AG20443 (cell line): Measurements from ENCODE around the gene PFKM.
A peak's percentile ranks its signal among the peaks of the same experiment; 100 is the strongest.

Experiments used
- DNase-seq: peaks from one replicate; pipeline ENCODE4 v3.0.0; 2012; ENCODE audit warnings: low spot score, mixed read lengths

Gene PFKM

DNA sequence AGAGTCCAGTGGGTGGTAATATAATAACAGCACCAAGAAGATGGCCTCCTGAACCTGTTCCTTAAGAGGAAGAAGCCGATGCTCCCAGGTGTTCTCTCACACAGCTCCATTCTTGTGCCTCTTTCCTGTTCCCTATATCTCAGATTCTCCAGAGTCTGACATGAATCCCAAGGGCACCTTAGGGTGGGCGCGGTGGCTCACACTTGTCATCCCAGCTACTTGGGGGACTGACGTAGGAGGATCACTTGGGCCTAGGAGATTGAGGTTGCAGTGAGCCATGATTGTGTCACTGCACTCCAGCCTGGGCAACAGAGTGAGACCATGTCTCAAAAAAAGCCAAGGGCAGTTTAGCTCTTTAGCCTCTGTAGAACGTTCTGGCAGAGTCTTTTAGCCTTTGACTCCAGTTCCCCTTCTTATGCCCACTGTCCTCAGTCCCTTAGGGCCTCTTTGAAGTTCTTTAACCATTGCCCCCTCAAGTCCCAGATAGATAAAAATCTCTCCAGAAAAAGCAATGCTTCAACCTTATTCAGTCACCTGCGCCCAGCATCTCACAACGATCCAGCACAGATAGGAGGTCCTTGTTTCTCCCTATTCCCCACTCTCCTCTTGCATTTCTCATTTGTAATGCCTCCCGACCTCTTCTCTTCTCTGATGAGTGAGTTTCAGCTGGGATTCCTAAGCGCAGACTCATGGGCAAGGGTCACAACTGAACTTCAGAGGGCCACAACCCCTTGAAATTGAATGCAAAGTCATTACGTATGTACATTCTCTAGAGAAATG lies 68.9 kb downstream of the PFKM start:
- DNase-seq = no peak

DNA sequence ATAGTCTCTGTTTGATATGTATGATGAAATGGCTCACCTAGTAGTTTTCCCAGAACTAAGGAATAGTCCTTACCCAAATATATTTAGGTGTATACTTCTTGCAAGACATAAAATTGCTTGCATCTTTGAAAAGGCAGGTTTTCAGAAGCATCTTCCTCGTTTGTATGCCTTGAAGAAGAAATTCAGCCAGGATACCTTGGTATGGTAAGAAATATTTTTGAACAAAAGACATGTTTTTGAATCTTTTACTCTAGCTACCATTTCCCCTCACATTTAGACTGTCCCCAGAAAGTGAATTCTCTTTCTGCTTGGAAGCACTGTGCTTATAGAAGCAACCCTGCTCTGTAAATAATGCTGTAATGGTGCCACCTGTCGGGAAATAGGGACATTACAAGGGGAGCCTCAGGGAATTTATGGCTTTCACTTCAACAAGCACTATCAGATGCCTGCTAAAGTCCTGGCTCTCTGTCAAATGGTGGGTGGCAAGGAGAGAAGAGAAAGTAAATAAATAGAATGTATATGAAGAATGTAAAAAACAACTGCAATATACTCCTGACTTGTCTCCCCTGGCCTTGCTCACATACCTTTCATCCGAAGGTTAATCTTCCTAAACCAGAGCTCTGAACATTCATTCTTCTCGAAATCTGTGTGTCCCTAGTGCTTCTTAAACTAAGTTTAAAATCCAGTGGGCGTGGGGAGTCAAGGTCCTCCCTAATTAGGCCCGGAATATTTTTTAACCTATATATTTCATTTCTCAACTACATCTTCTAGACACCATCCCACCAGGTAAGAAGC lies 70.4 kb downstream of the PFKM start:
- peak; percentile 68 for DNase-seq

DNA sequence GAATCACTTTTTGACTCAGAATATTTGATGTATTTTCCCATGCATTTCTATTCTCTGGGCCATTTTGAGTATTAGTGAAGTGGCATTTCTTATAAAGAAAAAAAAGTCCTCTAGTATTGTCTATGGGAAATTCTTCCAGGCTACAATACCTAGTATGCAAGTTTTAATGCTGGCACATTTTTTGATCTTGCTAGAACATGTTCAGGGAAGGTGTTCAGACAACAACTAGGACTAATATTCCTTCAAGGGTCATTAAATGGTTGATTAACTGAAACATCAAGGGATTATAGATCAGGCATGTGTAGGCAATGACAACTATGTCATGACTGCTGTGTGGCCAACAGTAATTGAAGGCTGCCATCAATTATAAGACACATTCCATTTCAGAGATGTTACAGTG lies 71.9 kb downstream of the PFKM start:
- DNase-seq = no peak

DNA sequence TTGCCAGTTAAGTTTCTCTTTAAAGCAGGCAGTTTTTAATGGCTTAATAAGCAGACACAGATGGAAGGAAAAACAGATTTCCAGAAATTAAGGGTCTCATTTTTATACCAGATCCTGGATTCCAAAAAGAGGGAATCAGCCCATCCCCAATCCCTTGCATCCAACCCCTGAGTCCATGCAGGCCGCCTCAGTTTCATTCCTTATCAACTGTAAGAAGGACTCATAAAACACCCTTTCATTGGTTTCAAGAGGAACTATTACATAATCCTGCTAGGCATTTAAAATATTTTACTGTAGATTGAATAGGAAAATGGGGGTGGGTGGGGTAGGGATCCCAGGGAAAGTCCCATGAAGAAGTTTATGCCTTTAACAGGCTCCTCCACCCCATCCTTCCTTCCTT lies 73.7 kb downstream of the PFKM start:
- DNase-seq = no peak

DNA sequence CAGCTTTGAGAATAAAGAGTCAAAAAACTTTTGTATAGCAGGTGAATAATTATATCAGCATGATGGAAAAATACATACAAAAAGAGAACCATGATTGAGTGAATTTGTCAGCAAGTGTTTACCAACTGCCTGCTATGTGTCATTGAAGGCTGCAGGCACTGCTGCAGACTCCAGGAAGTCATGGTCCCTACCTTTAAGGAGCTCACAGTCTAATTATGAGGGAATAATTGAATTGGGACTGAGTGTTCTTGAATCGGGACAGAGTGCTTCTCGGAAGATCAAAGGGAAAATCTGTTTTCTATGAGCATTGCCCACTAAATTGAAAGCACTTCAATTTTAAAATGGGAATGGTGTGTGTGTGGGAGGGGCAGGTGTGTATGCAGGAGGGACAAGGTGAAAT lies 74.5 kb downstream of the PFKM start:
- DNase-seq = no peak

DNA sequence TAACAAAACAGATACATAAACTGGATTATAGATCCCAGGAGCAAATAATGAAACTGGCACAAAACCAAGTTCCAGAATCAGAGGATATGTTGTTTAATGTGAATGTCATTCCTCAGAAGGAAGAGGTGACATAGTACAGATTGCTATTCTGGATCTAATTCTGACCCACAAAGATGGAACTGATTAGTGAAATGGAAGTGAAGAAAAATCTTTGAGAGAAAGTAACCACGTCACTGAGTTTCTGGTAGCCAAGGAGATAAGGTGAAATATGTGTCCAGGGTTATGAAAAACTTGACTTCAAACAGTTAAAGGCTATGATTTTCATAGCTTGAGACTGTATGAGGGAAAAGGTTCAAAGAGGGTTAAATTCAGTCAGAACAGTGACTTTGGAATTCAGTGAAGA lies 75.6 kb downstream of the PFKM start:
- DNase-seq = peak; percentile 20
